ENCODE results near the gene FXYD4. TPM values are rescaled to one million over a fixed set of nuclear protein-coding genes. Genes with fewer than 3 reads are reported as not detected.

The FXYD4 gene
- total RNA-seq, 1 donor from 2014 or later: not detected

DNA sequence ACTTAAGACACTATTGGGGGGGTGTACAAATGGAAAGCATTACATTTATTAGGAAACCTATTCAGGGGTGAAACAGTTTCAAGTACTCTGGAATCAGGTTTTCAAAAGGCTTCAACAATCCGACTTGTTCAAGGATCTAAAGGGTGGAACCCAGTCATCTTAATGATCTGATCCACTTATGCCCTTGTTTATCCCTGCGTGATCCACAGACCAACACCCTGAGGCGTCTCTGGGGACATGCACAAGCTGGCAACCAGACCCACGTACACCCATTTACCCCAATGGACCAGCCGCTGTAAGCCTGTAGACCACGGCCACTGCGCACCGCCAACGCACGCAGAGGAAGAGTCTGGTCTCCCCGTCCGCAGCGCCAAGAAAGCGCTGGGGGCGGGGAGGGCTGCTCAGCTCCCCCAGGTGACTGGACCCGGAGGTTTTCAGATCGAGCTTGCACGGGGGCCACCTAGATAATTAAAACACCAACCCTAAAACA is 24.2 kb downstream of the FXYD4 start:
- DNase-seq (ENCODE audit: low spot score): no peak

DNA sequence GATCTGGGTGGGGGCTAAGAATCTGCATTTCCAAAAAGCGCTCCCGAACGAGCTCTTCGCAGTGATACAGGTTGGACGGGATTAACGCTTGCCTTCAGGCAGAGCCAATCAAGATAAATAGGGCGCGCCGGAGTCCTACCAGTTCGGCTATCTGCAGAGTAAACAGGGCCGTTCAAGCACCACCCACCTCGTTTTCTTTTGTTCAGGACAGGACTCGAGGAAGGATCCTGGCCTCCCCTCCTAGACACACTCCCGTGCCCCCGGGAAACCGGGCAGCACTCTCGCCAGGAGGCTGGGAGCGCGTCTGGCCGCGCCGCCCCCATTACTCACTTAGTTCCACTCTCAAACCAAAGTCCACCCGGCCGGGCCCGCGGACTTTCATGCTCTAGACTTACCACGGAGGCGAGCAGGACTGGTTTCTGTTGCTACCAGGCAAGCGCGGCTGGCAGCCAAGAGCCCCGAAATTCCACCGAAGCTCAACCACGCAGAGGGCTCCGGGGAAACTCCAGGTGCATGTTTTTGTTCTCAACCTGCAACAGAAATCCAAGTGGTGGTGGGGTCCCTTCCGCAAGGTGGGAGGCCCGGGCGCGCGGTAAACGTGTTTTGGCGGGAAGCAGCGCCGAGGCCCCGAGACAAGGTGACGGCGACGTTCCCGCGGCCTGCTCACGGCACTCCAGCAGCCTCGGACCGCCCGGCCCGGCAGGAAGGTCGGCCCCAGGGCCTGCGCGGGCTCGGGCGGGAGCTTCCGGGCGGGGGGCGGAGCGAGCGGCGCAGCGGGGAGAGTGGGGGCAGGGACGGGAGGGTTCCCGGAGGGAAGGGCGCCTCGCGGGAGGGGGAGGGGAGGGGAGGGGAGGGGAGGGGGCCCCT is 24.9 kb downstream of the FXYD4 start:
- peak; percentile 81 for DNase-seq (ENCODE audit: low spot score)

DNA sequence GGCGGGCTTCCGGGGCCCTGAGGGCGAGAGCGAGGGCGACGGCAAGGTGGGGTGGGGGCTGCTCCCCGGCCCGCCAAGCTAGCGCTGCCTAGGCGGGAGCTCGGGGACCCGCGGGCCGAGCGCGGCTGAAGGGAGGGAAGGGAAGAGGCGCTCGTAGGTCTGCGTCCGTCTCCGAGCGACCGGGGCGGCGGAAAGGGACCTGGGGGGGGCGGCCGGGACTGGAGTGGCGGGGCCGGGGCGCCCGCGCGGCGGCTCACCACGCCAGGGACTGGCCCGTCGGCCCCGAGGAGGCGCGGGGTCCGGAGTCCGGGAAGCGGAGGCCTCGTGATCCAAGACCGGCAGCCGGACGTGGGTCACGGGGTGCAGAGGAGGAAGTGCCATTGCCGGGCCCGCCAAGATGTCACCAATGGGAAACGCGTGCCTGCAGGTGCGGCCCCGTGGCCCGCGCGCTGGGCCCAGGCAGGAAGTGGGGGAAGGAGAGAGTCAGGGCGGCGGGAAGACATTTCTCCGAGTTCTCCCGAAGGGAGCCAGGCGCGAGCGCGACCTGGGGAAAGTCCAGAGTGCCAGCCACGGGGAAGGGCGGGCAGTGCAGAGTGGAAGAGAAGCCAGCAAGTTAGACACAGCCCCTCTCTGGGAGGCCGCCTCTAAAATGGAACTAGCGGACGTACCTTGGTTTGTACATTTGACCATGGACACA is 25.6 kb downstream of the FXYD4 start:
- DNase-seq (ENCODE audit: low spot score): peak; percentile 85

DNA sequence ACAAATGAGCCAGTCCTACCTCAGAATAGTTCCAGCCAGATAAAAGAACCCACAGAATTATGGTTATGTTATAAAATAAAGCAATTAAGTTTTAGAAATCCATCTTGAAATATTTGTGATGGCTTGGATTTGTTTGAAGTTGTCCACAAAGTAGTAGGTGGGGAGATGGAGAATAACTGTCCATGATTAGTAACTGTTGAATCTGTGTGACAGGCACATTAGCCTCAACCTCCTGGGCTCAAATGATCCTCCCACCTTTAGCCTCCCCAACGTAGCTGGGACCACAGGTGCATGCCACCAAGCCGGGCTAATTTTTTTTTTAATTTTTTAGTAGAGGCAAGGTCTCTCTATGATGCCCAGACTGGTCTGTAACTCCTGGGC is 27.5 kb downstream of the FXYD4 start:
- no peak for DNase-seq (ENCODE audit: low spot score)

DNA sequence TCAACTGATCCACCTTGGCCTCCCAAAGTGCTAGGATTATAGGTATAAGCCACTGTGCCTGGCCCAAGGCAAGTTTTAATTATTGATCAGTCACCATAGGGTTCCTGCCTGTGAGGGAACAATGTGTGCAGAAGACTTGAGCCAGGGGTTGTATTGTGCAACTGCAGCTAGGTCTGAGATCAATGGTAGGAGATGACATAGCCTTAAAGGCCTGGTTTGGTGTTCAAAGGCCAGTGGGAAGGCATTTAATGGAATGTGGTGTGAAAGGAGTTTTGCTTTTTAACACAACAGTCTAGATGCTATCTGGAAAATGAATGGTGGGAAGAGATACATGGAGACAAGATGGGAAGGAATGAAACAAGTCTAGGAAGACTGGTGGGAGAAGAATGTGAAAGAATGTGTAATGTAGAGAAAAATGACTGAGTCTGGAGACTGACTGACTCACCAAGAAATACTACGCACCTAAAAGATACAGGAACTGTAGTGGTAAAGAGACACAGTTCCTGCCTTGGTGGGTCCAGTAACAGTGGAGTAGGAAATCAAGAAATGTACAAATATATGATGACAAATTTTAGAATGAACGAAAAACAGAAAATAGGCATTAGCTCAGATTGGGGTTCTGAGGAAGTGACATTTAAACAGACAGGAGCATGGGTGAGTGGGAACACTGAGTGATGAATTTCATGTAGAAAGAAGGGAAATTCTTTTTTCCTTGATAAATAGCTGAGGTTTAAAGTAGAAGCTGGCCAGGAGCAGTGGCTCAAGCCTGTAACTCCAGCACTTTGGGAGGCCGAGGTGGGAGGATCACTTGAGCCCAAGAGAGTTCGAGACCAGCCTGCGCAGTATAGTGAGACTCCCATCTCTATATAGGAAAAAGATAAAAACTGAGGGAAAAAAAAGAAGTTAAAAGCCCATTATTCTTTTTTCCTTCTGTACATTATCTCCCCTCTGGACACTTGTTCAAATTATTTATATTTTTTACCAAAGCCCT is 28.2 kb downstream of the FXYD4 start:
- no peak for DNase-seq (ENCODE audit: low spot score)

DNA sequence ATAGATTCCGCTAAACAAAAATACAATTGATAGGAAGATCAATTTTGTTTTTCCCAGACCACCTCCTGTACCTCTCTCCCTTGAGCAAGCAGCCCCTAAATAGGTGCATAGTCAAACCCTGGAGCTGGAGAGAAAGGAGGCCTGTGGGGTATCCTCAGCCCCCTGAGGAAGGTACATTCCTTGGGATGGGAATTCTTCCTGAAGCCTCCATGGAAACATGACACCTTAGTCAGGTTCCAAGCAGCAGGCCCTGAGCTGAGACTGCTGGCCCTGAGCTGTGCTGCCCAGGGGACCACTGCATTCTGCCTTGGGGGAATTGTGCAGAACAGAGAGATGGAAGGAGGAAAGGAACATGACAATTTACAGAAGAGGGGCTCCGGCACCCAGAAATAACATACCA is 30.2 kb downstream of the FXYD4 start:
- DNase-seq (ENCODE audit: low spot score): no peak

DNA sequence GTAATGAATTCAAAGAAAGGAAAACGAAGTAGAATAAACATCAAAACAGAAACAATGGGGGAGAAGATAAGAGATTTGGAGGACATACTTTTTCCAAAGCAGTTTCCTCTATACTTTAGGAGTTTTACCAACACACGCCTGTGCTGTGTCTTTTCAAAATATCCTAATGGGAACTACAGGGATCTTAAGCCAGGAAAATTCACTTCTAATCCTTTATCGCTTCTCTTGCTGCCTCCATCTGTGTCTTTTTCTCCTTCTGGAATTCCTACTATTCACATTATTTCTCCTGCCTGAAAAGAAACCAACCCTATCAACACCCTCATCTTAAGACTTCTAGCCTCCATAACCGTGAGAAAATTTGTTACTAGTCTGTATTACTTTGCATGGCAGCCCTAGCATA is 30.7 kb downstream of the FXYD4 start:
- DNase-seq (ENCODE audit: low spot score): no peak

DNA sequence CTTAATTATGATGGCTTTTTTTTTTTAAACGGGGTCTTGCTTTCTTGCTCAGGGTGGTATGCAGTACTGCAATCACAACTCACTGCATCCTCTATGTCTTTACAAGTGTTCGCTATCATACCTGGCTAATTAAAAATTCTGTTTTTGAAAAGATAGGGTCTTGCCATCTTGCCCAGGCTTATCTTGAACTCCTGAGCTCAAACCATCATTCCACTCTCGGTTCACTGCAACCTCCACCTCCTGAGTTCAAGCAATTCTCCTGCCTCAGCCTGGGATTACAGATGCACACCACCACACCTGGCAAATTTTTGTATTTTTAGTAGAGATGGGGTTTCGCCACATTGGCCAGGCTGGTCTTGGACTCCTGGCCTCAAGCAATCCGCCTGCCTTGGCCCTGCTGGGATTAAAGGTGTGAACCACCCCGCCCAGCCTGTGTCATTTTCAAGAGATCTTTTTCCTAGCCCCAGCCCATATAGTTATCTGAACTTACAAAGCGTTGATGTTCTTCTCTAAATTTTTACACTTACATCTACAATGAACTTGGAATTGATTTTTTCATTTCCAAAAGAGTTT is 31.5 kb downstream of the FXYD4 start:
- DNase-seq (ENCODE audit: low spot score): no peak

DNA sequence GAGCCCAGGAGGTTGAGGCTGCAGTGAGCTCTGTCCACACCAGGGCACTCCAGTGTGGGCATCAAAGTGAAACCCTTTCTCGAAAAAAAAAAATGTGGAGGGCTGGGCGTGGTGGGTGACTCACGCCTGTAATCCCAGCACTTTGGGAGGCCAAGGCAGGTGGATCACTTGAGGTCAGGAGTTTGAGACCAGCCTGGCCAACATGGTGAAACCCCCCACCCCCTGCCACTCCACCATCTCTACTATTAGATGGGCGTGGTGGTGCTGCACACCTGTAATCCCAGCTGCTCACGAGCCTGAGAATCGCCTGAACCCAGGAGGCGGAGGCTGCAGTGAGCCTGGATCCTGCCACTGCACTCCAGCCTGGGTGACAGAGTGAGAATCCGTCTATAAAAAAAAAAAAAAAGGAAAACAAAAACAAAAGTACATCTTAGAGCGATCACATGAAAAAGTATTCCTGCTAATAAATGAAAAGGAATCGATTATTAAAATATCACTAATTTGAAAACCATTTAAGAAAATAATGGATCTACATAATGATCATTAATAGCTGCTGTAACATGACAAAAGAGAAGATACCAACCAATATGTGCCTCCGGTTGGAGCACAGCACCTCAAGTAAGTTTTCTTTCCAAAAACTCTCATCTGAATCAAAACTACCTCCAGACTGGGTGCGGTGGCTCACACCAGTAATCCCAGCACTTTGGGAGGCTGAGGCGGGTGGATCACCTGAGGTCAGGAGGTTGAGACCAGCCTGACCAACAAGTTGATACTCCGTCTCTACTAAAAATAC is 32.7 kb downstream of the FXYD4 start:
- no peak for DNase-seq (ENCODE audit: low spot score)

DNA sequence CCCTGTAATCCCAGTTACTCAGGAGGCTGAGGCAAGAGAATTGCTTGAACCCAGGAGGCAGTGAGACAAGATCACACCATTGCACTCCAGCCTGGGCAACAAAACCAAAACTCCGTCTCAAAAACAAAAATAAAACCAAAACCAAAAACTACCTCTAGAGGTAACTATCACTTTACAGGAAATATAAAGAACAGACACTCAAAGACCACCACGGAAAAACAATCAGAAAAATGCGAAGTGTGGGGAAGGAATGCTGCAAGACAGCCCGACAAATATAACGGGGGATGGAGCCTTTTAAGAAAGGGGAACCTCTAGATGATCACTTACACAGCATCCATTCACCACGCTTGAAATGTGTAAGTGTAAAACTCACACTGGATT is 33.3 kb downstream of the FXYD4 start:
- no peak for DNase-seq (ENCODE audit: low spot score)

DNA sequence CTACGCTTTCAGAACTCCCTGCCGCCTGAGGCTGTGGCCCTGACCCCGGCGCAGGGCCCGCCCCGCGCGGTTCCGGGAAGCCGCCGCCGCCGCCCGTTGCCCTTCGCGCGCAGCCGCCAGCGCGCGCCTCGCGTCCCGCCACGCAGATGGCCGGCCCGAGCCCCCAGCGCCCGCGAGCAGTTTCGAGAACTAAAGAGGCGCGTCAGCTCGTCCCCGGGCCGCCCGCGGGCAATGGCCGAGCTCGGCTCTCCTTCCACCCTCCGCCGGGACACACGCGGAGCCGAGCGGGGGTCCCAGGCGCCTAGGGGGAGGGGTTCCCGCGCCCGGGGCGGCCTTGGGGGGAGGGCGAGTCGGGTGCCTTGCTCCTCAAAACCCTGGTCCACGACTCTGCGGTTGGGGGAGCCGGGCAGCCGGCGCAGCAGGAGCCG is 35.7 kb downstream of the FXYD4 start:
- peak; percentile 66 for DNase-seq (ENCODE audit: low spot score)

DNA sequence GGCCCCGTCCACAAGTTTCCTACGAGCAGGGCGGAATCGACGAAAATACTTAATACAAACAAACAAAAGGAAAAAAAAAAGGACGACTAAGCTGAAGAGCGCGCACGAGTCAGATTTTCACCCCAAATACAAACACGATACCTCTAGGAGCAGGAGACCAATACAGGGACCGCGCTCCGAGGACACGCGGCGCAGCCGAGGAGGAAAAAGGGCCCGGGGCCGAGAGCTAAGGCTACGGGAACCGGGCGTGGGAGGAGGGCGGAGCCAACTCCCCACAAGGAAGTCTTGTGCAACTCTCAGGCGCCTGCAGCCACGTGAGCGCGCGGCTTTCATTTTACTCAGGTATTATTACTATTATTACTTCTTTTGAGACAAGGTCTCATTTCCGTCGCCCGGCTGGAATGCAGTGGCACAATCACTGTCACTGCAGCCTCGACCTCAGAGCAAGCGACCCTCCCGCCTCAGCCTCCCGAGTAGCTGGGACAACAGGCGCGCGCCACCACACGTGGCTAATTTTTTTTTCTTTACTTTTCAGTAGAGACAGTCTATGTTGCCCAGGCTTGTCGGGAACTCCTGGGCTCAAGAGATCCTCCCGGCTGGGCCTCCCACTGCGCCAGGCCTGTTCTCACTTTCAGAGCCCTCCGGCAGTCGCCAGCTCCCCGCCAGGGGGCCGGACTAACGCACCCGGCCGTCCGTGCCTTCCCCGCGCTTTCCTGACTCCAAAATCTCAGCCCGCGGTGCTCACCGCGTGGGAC is 36.3 kb downstream of the FXYD4 start:
- DNase-seq (ENCODE audit: low spot score): peak; percentile 93

DNA sequence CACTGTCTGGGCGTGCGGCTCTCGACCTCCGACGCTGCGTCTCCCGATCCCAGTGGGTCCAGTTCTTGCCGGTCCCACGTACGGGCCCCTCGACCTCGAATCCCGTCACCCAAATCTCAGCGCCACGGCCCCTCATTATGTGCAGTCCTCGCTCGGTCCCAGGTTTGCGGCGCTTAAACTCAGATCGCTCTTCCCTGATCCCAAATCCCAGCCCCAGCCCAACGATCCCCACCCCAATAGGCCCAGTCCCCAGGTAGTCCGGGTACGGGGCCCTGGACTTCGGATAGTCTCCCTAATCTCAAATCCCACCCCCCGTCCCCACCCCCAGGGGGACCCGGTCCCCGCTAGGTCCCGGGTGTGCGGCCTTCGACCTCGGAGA is 36.9 kb downstream of the FXYD4 start:
- DNase-seq (ENCODE audit: low spot score): no peak

DNA sequence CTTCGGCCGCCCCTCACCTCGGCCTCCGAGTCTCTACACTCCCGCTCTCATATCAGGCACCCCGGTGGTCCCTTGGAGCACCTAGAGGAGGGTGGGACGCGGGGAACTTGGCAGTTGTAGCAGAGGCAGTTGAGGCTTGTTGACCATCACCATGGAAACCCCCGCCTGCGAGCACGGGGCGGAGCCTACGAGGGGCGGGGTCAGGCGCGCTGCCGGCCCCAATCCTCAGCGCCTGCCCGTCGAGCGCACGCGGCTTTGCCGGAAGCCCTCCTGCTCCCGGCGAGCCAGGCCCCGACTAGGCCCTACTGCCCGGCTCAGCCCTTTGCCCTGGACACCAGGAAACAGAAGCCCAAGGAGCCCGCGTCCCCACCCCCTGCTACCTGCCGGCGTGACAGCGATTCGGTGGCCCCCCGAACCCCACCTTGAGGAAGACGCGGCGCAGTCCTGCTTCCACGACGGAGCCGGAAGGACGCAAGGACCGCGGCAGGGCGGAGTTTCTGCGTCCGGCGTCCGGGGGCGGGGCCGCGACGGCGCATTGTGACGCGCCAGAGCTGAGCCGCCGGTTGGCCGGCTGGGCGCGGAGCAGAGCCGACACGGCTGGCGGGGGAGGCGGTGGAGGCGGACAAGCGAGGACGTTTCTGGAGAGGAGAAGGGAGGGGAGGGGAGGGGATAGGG is 37.4 kb downstream of the FXYD4 start, which contains the start of gene HNRNPF:
Gene HNRNPF (minus strand): TSS at position 477 of the 675 bp plus-strand sequence. CDS start 21,302 bp downstream, outside the sequence.
- peak; percentile 98 for DNase-seq (ENCODE audit: low spot score)

DNA sequence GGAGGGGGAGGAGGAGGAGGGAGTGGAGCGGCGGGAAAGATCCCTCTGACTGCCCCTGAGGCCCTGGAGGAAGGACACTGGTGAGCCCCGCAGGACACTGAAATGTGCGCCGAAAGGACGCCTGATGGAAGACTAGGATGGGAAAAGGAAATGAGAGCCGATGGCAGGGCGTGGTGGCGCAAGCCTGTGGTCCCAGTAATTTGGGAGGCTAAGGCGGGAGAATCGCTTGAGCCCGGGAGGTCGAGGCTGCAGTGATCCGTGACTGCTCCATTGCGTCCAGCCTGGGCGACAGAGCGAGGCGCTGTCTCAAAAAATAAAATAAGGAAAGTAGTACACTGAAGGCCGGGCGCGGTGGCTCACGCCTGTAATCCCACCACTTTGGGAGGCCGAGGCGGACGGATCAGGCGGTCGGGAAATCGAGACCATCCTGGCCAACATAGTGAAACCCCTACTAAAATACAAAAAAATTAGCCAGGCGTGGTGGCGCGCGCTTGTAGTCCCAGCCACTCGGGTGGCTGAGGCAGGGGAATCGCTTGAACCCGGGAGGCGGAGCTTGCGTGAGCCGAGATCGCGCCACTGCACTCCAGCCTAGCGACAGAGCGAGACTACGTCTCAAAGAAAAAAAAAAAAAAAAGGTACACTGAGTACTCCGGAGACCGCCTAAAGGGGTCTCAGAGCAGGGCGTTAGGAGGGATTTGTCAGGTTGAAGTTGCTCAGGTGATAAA is 38.1 kb downstream of the FXYD4 start:
- peak; percentile 19 for DNase-seq (ENCODE audit: low spot score)

DNA sequence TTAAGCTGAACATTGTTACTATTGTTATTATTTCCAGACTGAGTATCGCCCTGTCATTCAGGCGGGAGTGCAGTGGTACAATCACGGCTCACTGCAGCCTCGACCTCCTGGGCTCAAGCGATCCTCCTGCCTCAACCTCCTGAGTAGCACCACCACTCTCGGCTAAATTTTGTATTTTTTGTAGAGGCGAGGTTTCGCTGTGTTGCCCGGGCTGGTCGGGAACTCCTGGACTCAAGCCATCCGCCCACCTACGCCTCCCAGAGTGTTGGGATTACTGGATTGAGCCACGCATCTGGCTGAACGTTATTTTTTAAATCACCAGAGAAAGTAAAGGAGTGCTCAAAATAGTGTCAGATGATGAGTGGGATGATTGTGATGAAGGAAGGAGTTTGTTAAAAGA is 38.9 kb downstream of the FXYD4 start:
- no peak for DNase-seq (ENCODE audit: low spot score)

DNA sequence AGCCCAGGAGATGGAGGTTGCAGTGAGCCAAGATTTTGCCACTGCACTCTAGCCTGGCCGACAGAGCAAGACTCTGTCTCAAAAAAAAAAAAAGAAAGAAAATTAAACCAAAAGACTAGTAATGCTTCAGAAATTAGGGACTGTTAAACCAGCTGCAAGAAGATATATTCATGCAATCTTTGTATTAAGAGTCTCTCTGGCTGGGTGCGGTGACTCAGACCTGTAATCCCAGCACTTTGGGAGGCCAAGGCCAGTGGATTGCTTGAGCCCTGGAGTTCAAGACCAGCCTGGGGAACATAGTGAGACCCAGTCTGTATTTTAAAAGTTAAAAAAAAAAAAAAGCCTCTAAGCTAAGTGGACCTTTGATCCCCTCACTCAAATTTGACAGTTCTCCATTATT is 40.1 kb downstream of the FXYD4 start:
- DNase-seq (ENCODE audit: low spot score): no peak

DNA sequence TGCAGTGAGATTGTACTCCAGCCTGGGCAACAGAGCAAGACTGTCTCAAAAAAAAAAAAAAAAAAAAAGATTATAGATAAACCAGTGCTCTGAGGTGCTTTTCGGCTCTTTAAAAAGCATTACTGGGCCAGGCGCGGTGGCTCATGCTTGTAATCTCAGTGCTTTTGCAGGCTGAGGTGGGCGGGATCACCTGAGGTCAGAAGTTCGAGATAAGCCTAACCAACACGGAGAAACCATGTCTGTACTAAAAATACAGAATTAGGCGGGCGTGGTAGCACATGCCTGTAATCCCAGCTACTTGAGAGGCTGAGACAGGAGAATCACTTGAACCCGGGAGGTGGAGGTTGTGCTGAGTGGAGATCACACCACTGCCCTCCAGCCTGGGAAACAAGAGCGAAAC is 44.1 kb downstream of the FXYD4 start:
- DNase-seq (ENCODE audit: low spot score): no peak

All from umbilical cord (tissue), 2 donors.